ENCODE measurements around the gene LMAN2. TPM values are rescaled to one million over a fixed set of nuclear protein-coding genes. Genes with fewer than 3 reads are reported as not detected.

Gene LMAN2
- 194 to 226 TPM (median 194 TPM) in 5 replicates for total RNA-seq (2022; extraction: Qiagen RNA extraction)

GRCh38 chr5:177351392-177352329, at the start of gene LMAN2:
Gene LMAN2, minus strand, starts transcription at chr5:177351668. Its CDS starts 21 bp downstream, at chr5:177351647.

DNA sequence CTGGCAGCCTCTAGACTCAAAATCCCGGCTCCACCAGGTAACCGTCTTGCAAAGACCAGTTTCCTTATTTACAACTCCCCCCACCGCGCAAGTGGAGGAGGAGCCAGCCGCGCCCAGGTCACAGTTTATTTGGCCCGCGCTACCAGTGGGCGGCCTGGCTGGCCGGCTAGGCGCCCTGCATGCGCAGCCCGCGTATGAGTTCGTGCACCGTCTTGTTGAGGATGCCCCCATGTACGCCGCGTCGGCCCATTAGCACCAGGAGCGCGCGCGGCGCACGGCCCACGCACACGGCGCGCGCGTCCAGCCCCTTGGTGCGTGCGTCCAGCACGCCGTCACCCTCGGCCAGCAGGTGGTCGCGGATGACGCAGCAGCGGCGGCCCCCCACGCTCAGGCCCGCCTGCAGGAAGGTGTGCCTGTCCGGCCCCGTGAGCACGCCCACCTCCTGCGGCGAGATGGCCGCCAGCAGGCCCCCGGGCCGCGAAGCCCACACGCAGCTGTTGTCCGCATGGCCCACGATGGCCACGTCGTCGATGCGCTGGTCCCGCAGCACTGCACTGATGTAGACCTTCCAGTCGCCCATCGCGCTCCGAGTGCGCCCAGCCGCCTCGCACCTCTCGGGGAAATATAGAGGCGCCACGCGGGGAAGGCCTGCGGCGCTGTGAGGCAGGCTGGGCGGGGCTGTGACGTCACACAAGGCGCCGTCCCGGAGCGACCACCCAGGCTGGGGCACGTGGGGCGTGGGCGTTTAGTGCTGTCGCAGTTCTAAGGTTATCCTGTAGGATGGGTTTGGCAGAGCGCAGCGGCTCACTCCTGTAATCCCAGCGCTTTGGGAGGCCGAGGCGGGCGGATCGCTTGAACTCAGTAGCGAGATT, 48.8 kb upstream of the LMAN2 start, which contains the start of gene PFN3:
PFN3 (minus strand) TSS at position 665 of the 872 bp plus-strand sequence; CDS start at position 580, 85 bp downstream.

GRCh38 chr5:177384134-177384533, 32.7 kb upstream of the LMAN2 start, which contains the start of gene SLC34A1:
Gene SLC34A1, plus strand, starts transcription at chr5:177384434. Its CDS starts 1,308 bp downstream, at chr5:177385742.

GRCh38 chr5:177357459-177358351, 6.2 kb upstream of the LMAN2 start, which contains the start of gene RGS14:
Gene RGS14, plus strand, starts transcription at chr5:177357924. Its CDS starts 101 bp downstream, at chr5:177358025.

DNA sequence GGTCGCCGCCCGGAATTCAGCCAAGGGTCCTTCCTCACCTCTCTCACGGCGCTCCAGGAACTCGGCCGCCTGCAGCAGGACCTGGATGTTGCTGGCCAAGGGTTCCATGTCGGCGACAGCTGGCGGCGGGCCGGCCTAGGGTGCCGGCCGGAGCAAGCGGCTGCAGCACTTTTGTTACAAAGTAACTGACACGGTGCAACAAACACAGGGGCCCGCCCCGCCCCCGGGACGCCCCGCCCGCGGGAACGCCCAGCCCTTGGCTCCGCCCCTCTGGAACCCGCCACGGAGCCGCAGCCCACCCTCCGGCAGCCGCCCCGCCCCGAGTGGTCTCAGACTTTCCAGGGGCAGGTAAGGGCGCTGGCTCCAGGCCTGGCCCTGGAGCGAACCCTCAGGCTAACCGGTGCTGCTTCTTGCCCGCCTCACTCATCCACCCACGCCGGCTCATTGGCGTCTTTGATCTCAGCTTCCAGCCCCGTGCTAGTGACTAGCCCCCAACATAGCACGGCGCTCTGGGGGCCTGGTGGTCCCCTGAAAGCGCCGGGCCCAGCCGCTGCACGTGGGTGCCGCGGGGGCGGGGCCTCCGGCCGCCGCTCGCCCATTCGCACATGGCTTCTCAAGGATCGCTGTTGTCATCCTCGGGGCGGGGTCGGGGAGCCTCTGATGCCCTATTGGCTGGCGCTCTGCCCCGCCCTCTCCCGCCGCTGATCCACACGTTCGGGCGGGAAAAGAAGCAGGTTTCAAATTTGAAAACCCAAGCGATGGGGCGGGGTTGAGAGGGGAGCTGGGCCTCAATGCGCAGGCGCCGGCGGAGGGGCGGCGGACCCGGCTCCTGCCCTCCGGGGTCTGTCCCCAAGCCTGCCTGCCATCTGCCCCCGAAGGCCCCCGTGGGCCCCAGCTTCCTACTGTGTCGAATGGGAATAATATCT, 39.5 kb downstream of the LMAN2 start, which contains the start of gene MXD3:
MXD3 (minus strand) TSS at position 176 of the 926 bp plus-strand sequence; CDS start at position 108, 68 bp downstream.

GRCh38 chr5:177303121-177303924, 48.1 kb downstream of the LMAN2 start, which contains the start of the genes PRELID1 and RAB24:
Gene PRELID1, plus strand, starts transcription at chr5:177303799. Its CDS starts 187 bp downstream, at chr5:177303986.
Gene RAB24, minus strand, starts transcription at chr5:177303719. Its CDS starts 431 bp downstream, at chr5:177303288.

Other genes starting within 250 kb of the LMAN2 start
- 17.8 to 23.9 TPM (median 20.6 TPM) in 5 replicates for gene NSD1, start 217.9 kb downstream of the LMAN2 start, total RNA-seq (2022; extraction: Qiagen RNA extraction)
- 22.0 to 29.4 TPM (median 28.2 TPM) in 5 replicates for gene RAB24, start 47.9 kb downstream of the LMAN2 start, total RNA-seq (2022; extraction: Qiagen RNA extraction)
- gene PRELID1, start 47.9 kb downstream of the LMAN2 start, total RNA-seq (2022; extraction: Qiagen RNA extraction), result 273 to 409 TPM (median 372 TPM) in 5 replicates
- gene MXD3, start 39.8 kb downstream of the LMAN2 start, total RNA-seq (2022; extraction: Qiagen RNA extraction), result 12.8 to 22.6 TPM (median 20.6 TPM) in 5 replicates
- 3.9 to 8.2 TPM (median 6.4 TPM) in 5 replicates for gene RGS14, start 6.3 kb upstream of the LMAN2 start, total RNA-seq (2022; extraction: Qiagen RNA extraction)
- 0.02 TPM in 1 of 5 replicates, not detected in the others for gene SLC34A1, start 32.8 kb upstream of the LMAN2 start, total RNA-seq (2022; extraction: Qiagen RNA extraction)
- gene PFN3, start 49.0 kb upstream of the LMAN2 start, total RNA-seq (2022; extraction: Qiagen RNA extraction), result not detected in 5 replicates
- gene F12, start 57.9 kb upstream of the LMAN2 start, total RNA-seq (2022; extraction: Qiagen RNA extraction), result 14.7 to 28.1 TPM (median 25.9 TPM) in 5 replicates
- gene GRK6, start 75.0 kb upstream of the LMAN2 start, total RNA-seq (2022; extraction: Qiagen RNA extraction), result 17.5 to 29.2 TPM (median 26.9 TPM) in 5 replicates
- 13.2 to 40.2 TPM (median 35.2 TPM) in 5 replicates for gene PRR7, start 95.1 kb upstream of the LMAN2 start, total RNA-seq (2022; extraction: Qiagen RNA extraction)
- gene DBN1, start 122.0 kb upstream of the LMAN2 start, total RNA-seq (2022; extraction: Qiagen RNA extraction), result 55.6 to 82.0 TPM (median 74.1 TPM) in 5 replicates
- 81.9 to 105 TPM (median 96.8 TPM) in 5 replicates for gene PDLIM7, start 145.9 kb upstream of the LMAN2 start, total RNA-seq (2022; extraction: Qiagen RNA extraction)
- gene DOK3, start 158.2 kb upstream of the LMAN2 start, total RNA-seq (2022; extraction: Qiagen RNA extraction), result 2.4 to 5.6 TPM (median 4.2 TPM) in 5 replicates
- gene DDX41, start 165.3 kb upstream of the LMAN2 start, total RNA-seq (2022; extraction: Qiagen RNA extraction), result 105 to 147 TPM (median 111 TPM) in 5 replicates
- 24.3 to 36.0 TPM (median 33.0 TPM) in 5 replicates for gene FAM193B, start 202.9 kb upstream of the LMAN2 start, total RNA-seq (2022; extraction: Qiagen RNA extraction)
- gene TMED9, start 240.5 kb upstream of the LMAN2 start, total RNA-seq (2022; extraction: Qiagen RNA extraction), result 280 to 284 TPM (median 281 TPM) in 5 replicates
- gene B4GALT7, start 248.5 kb upstream of the LMAN2 start, total RNA-seq (2022; extraction: Qiagen RNA extraction), result 18.7 to 31.8 TPM (median 29.2 TPM) in 5 replicates

Measured in A549 treated with CORT108297 at 1 μM for 4 hours (cell line).